Osteoblast (primary cell): Measurements from ENCODE around the gene RFESD. TPM values are rescaled to one million over a fixed set of nuclear protein-coding genes. Genes with fewer than 3 reads are reported as not detected.
"Not testable (repeated sequence)": the region's sequence is repeated elsewhere in the genome, so short reads cannot be mapped to it uniquely, and the experiment has no call there.

Source experiments
- DNase-seq: peaks from one replicate; pipeline ENCODE4 v3.0.0; 2011; ENCODE audit warnings: low spot score, mixed read lengths; ENCODE audit not compliant: insufficient read length; ENCODE audit errors: missing footprints
- H2AFZ ChIP-seq: 2 replicates; pipeline ENCODE4 v1.6.0; 2011; ENCODE audit warnings: mild to moderate bottlenecking, low read length
- H3K27ac ChIP-seq: 2 replicates; pipeline ENCODE4 v1.5.1; 2011; ENCODE audit warnings: mild to moderate bottlenecking, low read depth, low read length, moderate library complexity
- H3K27me3 ChIP-seq: 2 replicates; pipeline ENCODE4 v1.6.0; 2012; ENCODE audit warnings: mild to moderate bottlenecking, control low read depth, inconsistent platforms, low read length, moderate library complexity; ENCODE audit not compliant: insufficient read depth
- H3K36me3 ChIP-seq: 2 replicates; pipeline ENCODE4 v1.5.1; 2011; ENCODE audit warnings: mild to moderate bottlenecking, low read length, control low read depth, moderate library complexity; ENCODE audit not compliant: insufficient read depth
- H3K4me1 ChIP-seq: 2 replicates; pipeline ENCODE4 v1.5.1; 2011; ENCODE audit warnings: mild to moderate bottlenecking, low read length, control low read depth, moderate library complexity; ENCODE audit not compliant: insufficient read depth
- H3K4me2 ChIP-seq: 2 replicates; pipeline ENCODE4 v1.6.0; 2011; ENCODE audit warnings: mild to moderate bottlenecking, low read length; ENCODE audit not compliant: insufficient read depth
- H3K4me3 ChIP-seq: fragments of 200-600 bp; sonication (generic); 3 replicates; pipeline ENCODE4 v1.5.1; 2012; ENCODE audit warnings: mild to moderate bottlenecking, low read length, inconsistent platforms; ENCODE audit not compliant: insufficient read depth
- H3K79me2 ChIP-seq: 2 replicates; pipeline ENCODE4 v1.6.0; 2012; ENCODE audit warnings: mild to moderate bottlenecking, low read length, control low read depth, inconsistent platforms; ENCODE audit not compliant: insufficient read depth
- H3K9me3 ChIP-seq: 2 replicates; pipeline ENCODE4 v1.5.1; 2011; ENCODE audit warnings: low read depth, low read length, control low read depth
- H4K20me1 ChIP-seq: 2 replicates; pipeline ENCODE4 v1.6.0; 2012; ENCODE audit warnings: mild to moderate bottlenecking, low read length, control low read depth; ENCODE audit not compliant: insufficient read depth
- CTCF ChIP-seq: IDR thresholded peaks from 2 replicates; pipeline ENCODE4 v1.5.1; 2011; ENCODE audit warnings: mild to moderate bottlenecking, low read depth, low read length, moderate library complexity; ENCODE audit errors: extremely low read depth
- total RNA-seq: library from RNA; depleted of rRNA; stranded (reverse); fragments of >200 nt; gene quantifications from 2 replicates; pipeline ENCODE4 v1.2.3, GENCODE V29; 2012

Gene RFESD
- total RNA-seq, 1 donor: 4.3 TPM

GRCh38 chr5:95638632-95639031 is 7.9 kb upstream of the RFESD start:
- TF ChIP-seq CTCF: no peak
- Histone ChIP-seq H3K4me3 (no peak overlapping the region), H3K9me3 (no peaks in the 10 kb centered on the region), H3K4me2 (no peak overlapping the region), H3K27ac (no peak overlapping the region), H3K79me2 (no peaks in the 10 kb centered on the region), H2AFZ (peak overlapping the region; percentile 14), H3K27me3 (no peaks in the 10 kb centered on the region), H3K4me1 (no peaks in the 10 kb centered on the region), H4K20me1 (no peaks in the 10 kb centered on the region), H3K36me3 (no peaks in the 10 kb centered on the region)
- DNase-seq: no peak

GRCh38 chr5:95641741-95642220 is 4.8 kb upstream of the RFESD start:
- H3K9me3 ChIP-seq: no peaks in the 10 kb centered on the region
- no peaks in the 10 kb centered on the region for H3K36me3 ChIP-seq
- H3K4me2 ChIP-seq: no peak overlapping the region
- H3K4me1 ChIP-seq: no peaks in the 10 kb centered on the region
- no peak overlapping the region for H3K27ac ChIP-seq
- peak overlapping the region; percentile 71 for H2AFZ ChIP-seq
- no peaks in the 10 kb centered on the region for H4K20me1 ChIP-seq
- DNase-seq: no peak
- no peak overlapping the region for H3K4me3 ChIP-seq
- no peak for TF ChIP-seq CTCF
- H3K79me2 ChIP-seq: no peaks in the 10 kb centered on the region
- H3K27me3 ChIP-seq: no peaks in the 10 kb centered on the region

GRCh38 chr5:95643152-95643551 is 3.4 kb upstream of the RFESD start:
- Histone ChIP-seq H3K27ac (no peak overlapping the region), H3K79me2 (no peaks in the 10 kb centered on the region), H3K27me3 (no peaks in the 10 kb centered on the region), H3K36me3 (no peaks in the 10 kb centered on the region), H3K4me2 (no peak overlapping the region), H4K20me1 (no peaks in the 10 kb centered on the region), H3K4me3 (no peak overlapping the region), H3K9me3 (no peaks in the 10 kb centered on the region), H3K4me1 (peaks cover 10% of the 10 kb centered on the region), H2AFZ (no peak overlapping the region)
- DNase-seq: no peak
- no peak for TF ChIP-seq CTCF

GRCh38 chr5:95644351-95645042 is 2.1 kb upstream of the RFESD start:
- Histone ChIP-seq H3K27ac (peak overlapping the region; percentile 14), H3K4me1 (peaks cover 10% of the 10 kb centered on the region), H3K27me3 (no peaks in the 10 kb centered on the region), H3K36me3 (no peaks in the 10 kb centered on the region), H3K9me3 (no peaks in the 10 kb centered on the region), H3K4me3 (no peak overlapping the region), H3K4me2 (peak overlapping the region; percentile 43), H4K20me1 (no peaks in the 10 kb centered on the region), H3K79me2 (no peaks in the 10 kb centered on the region), H2AFZ (peak overlapping the region; percentile 88)
- peak; percentile 92 for TF ChIP-seq CTCF
- peak; percentile 83 for DNase-seq

- H3K36me3 ChIP-seq, H3K27me3 ChIP-seq, H3K79me2 ChIP-seq, DNase-seq, H3K27ac ChIP-seq, H4K20me1 ChIP-seq, H3K9me3 ChIP-seq: not testable (repeated sequence)
- Histone ChIP-seq H3K4me1 (peaks cover 10% of the 10 kb centered on the region), H2AFZ (peak overlapping the region; percentile 42), H3K4me3 (peak overlapping the region; percentile 79), H3K4me2 (peak overlapping the region; percentile 95)
Observed at GRCh38 chr5:95646226-95646568, 380 bp upstream of the RFESD start.
